T47D (cell line): ENCODE results near the gene MEIS3.
"Not testable (repeated sequence)": the region's sequence is repeated elsewhere in the genome, so short reads cannot be mapped to it uniquely, and the experiment has no call there.

ENCODE experiments used
- DNase-seq, 2 experiments: peaks; one replicate each; pipeline versions ENCODE4 v3.0.0 to v3.0.0-alpha.2; 2011 to 2012; ENCODE audit warnings: low read depth in 1 of 2, low spot score in 1 of 2
- JUND ChIP-seq: IDR thresholded peaks from 2 replicates; pipeline ENCODE4 v1.6.1; 2012; ENCODE audit warnings: low read depth
- in situ Hi-C: cut with HindIII; loops from 2 replicates; pipeline ENCODE4 v1.10.0; 2016; ENCODE audit warnings: low sequenced_read_pairs, low pct_unique_long_range_greater_than_20kb

The MEIS3 gene

GRCh38 chr19:47405854-47406417 is 13.4 kb downstream of the MEIS3 start:
- no peak for TF ChIP-seq JUND
- no peak for DNase-seq
- in situ Hi-C loops = no loop called here

- no peak for TF ChIP-seq JUND
- in situ Hi-C loops = no loop called here
- DNase-seq = no peak
Measured at GRCh38 chr19:47405197-47405550, 14.2 kb downstream of the MEIS3 start.

DNA sequence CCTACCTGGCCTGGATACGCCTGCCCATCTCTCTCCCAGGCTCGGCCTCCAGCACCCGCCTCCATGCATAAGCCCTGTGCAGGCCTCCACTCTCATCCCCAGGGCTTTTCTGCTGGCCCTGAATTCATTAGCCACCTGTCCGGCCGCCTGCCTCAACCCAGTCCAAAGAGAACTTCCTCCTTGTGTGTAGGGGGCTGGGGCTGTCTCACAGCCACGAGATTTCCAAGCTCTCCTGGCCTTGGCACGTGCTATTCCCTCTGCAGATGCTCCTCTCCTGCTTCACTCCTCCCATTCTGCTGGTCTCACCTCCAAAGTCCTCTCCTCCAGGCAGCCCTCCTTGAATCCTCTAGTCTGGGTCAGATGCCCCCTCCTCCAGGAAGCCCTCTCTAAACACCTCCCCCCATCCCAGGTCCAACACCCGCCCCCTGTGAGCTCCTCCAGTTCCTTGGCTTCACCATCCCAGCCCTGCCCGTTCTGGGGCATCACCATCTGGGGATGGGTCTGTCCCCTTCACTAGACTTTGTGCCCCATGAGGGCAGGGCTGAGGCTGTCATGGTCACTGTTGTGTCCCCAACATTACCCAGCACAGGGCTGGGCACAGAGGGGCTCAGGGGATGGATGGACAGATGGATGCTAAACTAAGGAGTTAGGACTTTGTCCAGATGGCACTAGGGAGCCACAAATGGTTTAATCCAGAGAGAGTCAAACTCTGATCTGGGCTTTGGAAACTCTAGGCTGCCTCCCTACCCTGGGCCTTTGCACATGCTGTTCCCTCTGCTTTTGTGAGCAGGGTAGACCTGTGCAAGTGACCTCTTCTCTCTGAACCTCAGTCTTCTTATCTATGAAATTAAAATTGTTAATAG is 14.8 kb downstream of the MEIS3 start:
- no peak for TF ChIP-seq JUND
- in situ Hi-C loops = no loop called here
- DNase-seq = no peak

DNA sequence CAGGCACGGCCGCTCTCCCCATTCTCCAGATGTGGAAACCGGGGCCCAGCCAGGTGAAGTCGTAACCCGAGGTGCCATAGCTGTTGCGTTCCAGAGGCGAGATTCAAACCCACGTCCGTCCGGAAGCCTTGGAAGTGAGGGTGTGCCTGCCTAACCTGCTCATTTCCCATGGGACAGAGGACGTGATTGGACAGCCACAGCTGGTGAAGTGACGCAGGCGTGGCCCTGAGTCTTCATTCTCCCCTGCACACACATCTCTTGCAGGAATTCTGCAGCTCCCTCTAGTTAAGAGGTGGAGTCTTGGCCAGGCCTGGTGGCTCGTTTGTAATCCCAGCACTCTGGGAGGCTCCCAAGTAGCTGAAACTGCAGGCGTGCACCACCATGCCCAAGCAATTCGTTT is 16.8 kb downstream of the MEIS3 start:
- in situ Hi-C loops = no loop called here
- no peak for DNase-seq
- TF ChIP-seq JUND = no peak

DNA sequence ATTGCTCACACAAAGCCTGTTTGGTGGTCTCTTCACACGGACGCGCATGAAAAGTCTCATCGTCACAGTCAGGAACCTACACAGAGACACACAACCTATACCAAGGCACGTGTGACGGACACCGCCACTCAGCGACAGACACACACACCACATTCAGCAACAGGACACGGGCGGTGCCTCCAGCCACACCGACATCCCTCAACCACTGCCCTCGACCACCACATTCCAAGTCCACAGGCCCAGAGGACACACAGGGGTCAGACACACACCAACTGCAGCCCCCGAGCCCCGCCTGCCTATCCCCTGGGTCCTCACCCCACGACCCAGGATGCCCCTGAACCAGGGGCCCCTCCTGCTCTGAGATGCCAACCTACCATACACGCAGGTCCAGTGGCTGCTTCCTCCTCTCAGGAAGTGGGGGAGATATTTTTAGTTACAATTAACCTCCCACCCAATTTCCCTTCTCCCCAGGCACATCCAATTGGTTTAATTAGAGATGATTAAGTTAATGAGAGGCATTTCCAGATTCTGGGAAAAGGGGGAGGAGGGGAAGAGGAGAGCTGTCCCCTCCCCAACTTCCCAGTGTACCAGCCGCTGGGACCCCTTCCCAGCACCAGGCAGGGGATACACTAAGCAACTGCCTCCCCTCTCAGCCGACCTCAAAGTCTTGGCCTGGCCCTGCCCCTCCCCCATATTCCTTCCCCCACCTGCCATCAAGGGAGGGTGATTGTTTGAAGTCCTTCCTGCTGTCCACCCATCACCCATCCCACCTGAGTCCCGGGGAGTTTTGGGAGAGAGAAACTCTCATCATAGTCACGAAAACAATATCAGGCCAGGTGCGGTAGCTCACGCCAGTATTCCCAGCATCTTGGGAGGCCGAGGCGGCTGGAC is 20.4 kb downstream of the MEIS3 start:
- no peak for DNase-seq

DNA sequence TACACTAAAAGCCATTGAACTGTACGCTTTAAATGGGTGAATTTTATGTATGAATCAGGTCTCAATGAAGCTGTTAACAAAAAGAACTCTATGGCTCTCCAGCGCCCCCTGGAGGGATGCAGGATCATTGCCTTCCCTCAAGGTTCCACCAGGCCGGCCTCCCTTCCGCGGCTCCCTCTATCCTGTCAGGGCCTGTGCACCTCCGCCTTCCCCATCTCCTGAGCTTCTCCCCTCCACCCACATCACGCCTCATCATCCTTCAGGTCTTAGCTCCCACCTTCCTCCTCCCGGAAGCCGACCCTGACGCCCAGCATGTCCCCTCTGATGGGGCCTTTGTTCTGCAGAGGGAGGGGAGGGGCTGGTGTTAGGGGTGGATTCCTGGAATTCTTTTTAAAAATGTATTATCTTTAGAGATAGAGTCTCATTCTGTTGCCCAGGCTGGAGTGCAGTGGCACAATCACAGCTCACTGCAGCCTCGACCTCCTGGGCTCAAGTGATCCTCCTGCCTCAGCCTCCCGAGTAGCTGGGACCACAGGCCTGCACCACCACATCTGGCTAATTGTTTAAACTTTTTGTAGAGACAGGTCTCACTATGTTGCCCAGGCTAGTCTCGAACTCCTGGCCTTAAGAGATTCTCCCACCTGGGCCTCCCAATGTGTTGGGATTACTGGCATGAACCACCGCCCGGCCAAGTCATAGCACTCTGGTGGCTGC is 27.7 kb downstream of the MEIS3 start:
- in situ Hi-C loops = no loop called here
- DNase-seq = peak in 1 of 2 experiments; percentile 72

More for the DNA sequence above, 20.4 kb downstream of the MEIS3 start:
- no peak for TF ChIP-seq JUND
- in situ Hi-C loops = no loop called here

DNA sequence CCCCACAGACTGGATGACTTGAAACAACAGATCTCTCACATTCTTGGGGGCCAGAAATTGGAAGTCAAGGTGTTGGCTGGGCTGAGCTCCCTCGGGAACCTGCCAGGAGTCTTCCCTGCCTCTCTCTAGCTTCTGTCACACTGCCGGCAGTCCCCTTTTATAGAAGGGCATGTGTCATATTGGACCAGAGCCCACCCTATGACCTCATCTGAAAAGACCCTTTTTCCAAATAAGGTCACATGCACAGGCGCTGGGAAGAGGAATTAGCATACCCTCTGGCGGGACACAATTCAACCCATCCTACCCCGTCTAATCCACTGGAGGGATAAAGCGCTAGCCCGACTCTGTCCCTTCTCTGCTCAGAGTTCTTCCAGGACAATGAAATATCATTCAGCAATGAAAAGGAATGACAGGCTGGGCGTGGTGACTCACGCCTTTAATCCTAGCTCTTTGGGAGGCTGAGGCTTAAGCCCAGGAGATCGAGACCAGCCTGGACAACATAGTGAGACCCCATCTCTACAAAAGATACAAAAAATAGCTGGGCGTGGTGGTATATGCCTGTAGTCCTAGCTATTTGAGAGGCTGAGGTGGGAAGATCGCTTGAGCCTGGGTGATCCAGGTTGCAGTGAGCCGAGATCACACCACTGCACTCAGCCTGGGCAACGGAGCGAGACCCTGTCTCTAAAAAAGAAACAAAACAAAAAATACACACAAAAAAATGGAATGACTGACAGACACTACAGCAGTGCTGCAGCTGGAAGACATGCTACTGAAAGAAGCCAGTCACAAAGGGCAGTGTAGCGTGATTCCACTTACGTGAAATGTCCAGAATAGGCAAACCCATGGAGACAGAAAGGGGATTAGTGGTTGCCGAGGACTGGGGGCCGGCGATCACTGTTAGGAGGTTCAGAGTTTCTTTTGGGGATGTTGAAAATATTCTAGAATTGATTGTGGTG is 28.5 kb downstream of the MEIS3 start:
- no peak for DNase-seq
- in situ Hi-C loops = no loop called here
- no peak for TF ChIP-seq JUND

More for the DNA sequence above, 27.7 kb downstream of the MEIS3 start:
- TF ChIP-seq JUND = no peak

- TF ChIP-seq JUND = no peak
- in situ Hi-C loops = no loop called here
- no peak for DNase-seq
Measured at GRCh38 chr19:47389150-47389556, 30.2 kb downstream of the MEIS3 start.

GRCh38 chr19:47388721-47389120 is 30.6 kb downstream of the MEIS3 start:
- in situ Hi-C loops, DNase-seq: not testable (repeated sequence)

- DNase-seq, in situ Hi-C loops: not testable (repeated sequence)
Measured at GRCh38 chr19:47387623-47388022, 31.7 kb downstream of the MEIS3 start.

DNA sequence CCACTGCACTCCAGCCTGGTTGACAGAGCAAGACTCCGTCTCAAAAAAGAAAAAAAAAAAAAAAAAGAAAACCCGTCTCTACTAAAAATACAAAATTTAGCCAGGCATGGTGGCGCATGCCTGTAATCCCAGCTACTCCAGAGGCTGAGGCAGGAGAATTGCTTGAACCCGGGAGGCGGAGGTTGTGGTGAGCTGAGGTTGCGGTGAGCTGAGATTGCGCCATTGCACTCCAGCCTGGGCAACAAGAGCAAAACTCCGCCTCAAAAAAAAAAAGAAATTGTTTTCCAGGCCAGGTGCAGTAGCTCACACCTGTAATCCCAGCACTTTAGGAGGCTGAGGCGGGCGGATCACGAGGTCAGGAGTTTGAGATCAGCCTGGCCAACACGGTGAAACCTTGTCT is 32.7 kb downstream of the MEIS3 start:
- in situ Hi-C loops = not testable (repeated sequence)

GRCh38 chr19:47384533-47384932 is 34.8 kb downstream of the MEIS3 start:
- in situ Hi-C loops, DNase-seq: not testable (repeated sequence)

More for the DNA sequence above, 32.7 kb downstream of the MEIS3 start:
- not testable (repeated sequence) for DNase-seq

- DNase-seq, in situ Hi-C loops: not testable (repeated sequence)
Measured at GRCh38 chr19:47383890-47384289, 35.4 kb downstream of the MEIS3 start.
